GM23338 (cell line): Measurements from ENCODE around the gene PRDM1. TPM values are rescaled to one million over a fixed set of nuclear protein-coding genes. Genes with fewer than 3 reads are reported as not detected.

Experiments
- ATAC-seq: fragments of 200-7000 bp; cut with Tn5 transposase; 3 replicates; pipeline ENCODE4 v1.9.1; 2020
- DNase-seq: peaks from one replicate; pipeline ENCODE4 v3.0.0-alpha.2; 2015; ENCODE audit warnings: low spot score
- H2AFZ ChIP-seq: fragments of 200-600 bp; sonication (generic); 2 replicates; pipeline ENCODE4 v1.8.0; 2016; ENCODE audit warnings: antibody characterized with exemption, mild to moderate bottlenecking, moderate library complexity
- H3F3A ChIP-seq: fragments of 200-600 bp; sonication (generic); replicated peaks from 2 replicates; pipeline ENCODE4 v1.8.0; 2017; ENCODE audit warnings: antibody characterized with exemption, mixed run types, low read depth
- H3K27ac ChIP-seq: fragments of 200-600 bp; sonication (generic); 2 replicates; pipeline ENCODE4 v1.6.1; 2016; ENCODE audit warnings: low read depth
- H3K27me3 ChIP-seq: fragments of 200-600 bp; sonication (generic); 2 replicates; pipeline ENCODE4 v1.8.0; 2016; ENCODE audit warnings: mild to moderate bottlenecking, mixed run types, moderate library complexity; ENCODE audit not compliant: insufficient read depth
- H3K36me3 ChIP-seq: fragments of 200-600 bp; sonication (generic); 2 replicates; pipeline ENCODE4 v1.8.0; 2016; ENCODE audit warnings: mild to moderate bottlenecking; ENCODE audit not compliant: insufficient read depth
- H3K4me1 ChIP-seq: fragments of 200-600 bp; sonication (generic); 2 replicates; pipeline ENCODE4 v1.8.0; 2016; ENCODE audit warnings: mild to moderate bottlenecking, moderate library complexity; ENCODE audit not compliant: insufficient read depth
- H3K4me2 ChIP-seq: fragments of 200-600 bp; sonication (generic); 2 replicates; pipeline ENCODE4 v1.7.1; 2017; ENCODE audit warnings: mixed run types
- H3K4me3 ChIP-seq: fragments of 200-600 bp; sonication (generic); 2 replicates; pipeline ENCODE4 v1.6.1; 2016; ENCODE audit warnings: mixed run types
- H3K79me2 ChIP-seq: fragments of 200-600 bp; sonication (generic); replicated peaks from 2 replicates; pipeline ENCODE4 v1.8.0; 2017; ENCODE audit warnings: mild to moderate bottlenecking; ENCODE audit not compliant: insufficient read depth
- H3K9me2 ChIP-seq: fragments of 200-600 bp; sonication (generic); 2 replicates; pipeline ENCODE4 v1.8.0; 2017; ENCODE audit not compliant: insufficient read depth
- H4K20me1 ChIP-seq: fragments of 200-600 bp; sonication (generic); replicated peaks from 2 replicates; pipeline ENCODE4 v1.8.0; 2017; ENCODE audit warnings: mild to moderate bottlenecking; ENCODE audit not compliant: insufficient read depth
- H3K27ac Mint-ChIP-seq: 2 replicates; pipeline ENCODE4 v1.8.0; 2020; ENCODE audit warnings: inconsistent platforms, mild to moderate bottlenecking, moderate library complexity, mixed read lengths
- H3K27me3 Mint-ChIP-seq: 3 replicates; pipeline ENCODE4 v1.8.0; 2022; ENCODE audit warnings: low read depth, mild to moderate bottlenecking, moderate library complexity, mixed read lengths, inconsistent platforms; ENCODE audit not compliant: insufficient read depth, poor library complexity
- H3K36me3 Mint-ChIP-seq: 3 replicates; pipeline ENCODE4 v1.8.0; 2021; ENCODE audit warnings: low read depth, mild to moderate bottlenecking, inconsistent platforms, moderate library complexity, mixed read lengths
- H3K4me1 Mint-ChIP-seq: 3 replicates; pipeline ENCODE4 v1.8.0; 2020; ENCODE audit warnings: mild to moderate bottlenecking, inconsistent platforms, mixed read lengths
- H3K4me3 Mint-ChIP-seq: 3 replicates; pipeline ENCODE4 v1.8.0; 2021; ENCODE audit warnings: moderate library complexity, mild to moderate bottlenecking, inconsistent platforms, mixed read lengths
- H3K9me3 Mint-ChIP-seq: 3 replicates; pipeline ENCODE4 v1.8.0; 2020; ENCODE audit warnings: moderate library complexity, mild to moderate bottlenecking, inconsistent platforms, mixed read lengths
- CREB1 ChIP-seq: fragments of 250-450 bp; sonication (Bioruptor Pico); IDR thresholded peaks from 2 replicates; pipeline ENCODE4 v1.5.0; 2020; ENCODE audit warnings: low read depth, mild to moderate bottlenecking, moderate library complexity
- EZH2 ChIP-seq: fragments of 200-600 bp; sonication (generic); IDR thresholded peaks from one replicate; pipeline ENCODE4 v1.8.0; 2017; ENCODE audit warnings: antibody characterized with exemption, mild to moderate bottlenecking, low read depth; ENCODE audit not compliant: unreplicated experiment
- NANOG ChIP-seq: IDR thresholded peaks from 2 replicates; pipeline ENCODE4 v1.6.1; 2016; ENCODE audit warnings: antibody characterized with exemption, borderline replicate concordance
- REST ChIP-seq: IDR thresholded peaks from one replicate; pipeline ENCODE4 v1.6.1; 2018; ENCODE audit warnings: antibody characterized with exemption; ENCODE audit not compliant: unreplicated experiment
- STAT1 ChIP-seq: IDR thresholded peaks from one replicate; pipeline ENCODE4 v1.6.1; 2016; ENCODE audit warnings: antibody characterized with exemption; ENCODE audit not compliant: unreplicated experiment
- ZNF114 ChIP-seq: fragments of 250-450 bp; sonication (Bioruptor Pico); IDR thresholded peaks from 2 replicates; pipeline ENCODE4 v1.5.0; 2020; ENCODE audit warnings: mild to moderate bottlenecking, moderate library complexity
- ZNF331 ChIP-seq: fragments of 250-450 bp; sonication (Bioruptor Pico); IDR thresholded peaks from 2 replicates; pipeline ENCODE4 v1.5.0; 2020; ENCODE audit warnings: low read depth, mild to moderate bottlenecking, moderate library complexity
- polyA plus RNA-seq: library from polyadenylated mRNA; unstranded; fragments of >200 nt; fragmentation: Nextera tagmentation; extraction: Ambion mirVana; gene quantifications from 2 replicates; pipeline ENCODE4 v1.2.1, GENCODE V29; 2016
- total RNA-seq: library from RNA; depleted of rRNA; stranded (reverse); fragments of >200 nt; shearing (Covaris generic); gene quantifications from 2 replicates; pipeline ENCODE4 v1.2.3, GENCODE V29; 2014
- TF ChIP-seq, protein P1 (sequence below): fragments of 250-450 bp; sonication (Bioruptor Pico); IDR thresholded peaks from 2 replicates; pipeline ENCODE4 v1.5.0; 2020; ENCODE audit warnings: mild to moderate bottlenecking, moderate library complexity
- TF ChIP-seq, protein P2 (sequence below), 2 experiments: fragments of 200-600 bp in 1 of 2; sonication (generic) in 1 of 2; conservative IDR thresholded peaks; 2 replicates each; pipeline versions ENCODE4 v1.5.1 to v1.6.1; 2016 to 2017; ENCODE audit warnings: antibody characterized with exemption in 2 of 2, low read depth in 2 of 2, mild to moderate bottlenecking in 2 of 2, moderate library complexity in 1 of 2

PRDM1 gene
- total and polyA plus RNA-seq, 2 experiments from 2014 or later, result 0.65 to 0.73 TPM

GRCh38 chr6:106108129-106108528 is 22.0 kb downstream of the PRDM1 start:
- H3K4me1 Mint-ChIP-seq, result peaks cover 1% of the 10 kb centered on the region; the same call in 2 of the 3 replicates
- no peaks in the 10 kb centered on the region for H3K9me3 Mint-ChIP-seq
- no peaks in the 10 kb centered on the region for H3K27me3 ChIP-seq
- no peak overlapping the region for H3K4me3 Mint-ChIP-seq
- no peaks in the 10 kb centered on the region for H3K36me3 ChIP-seq
- no peaks in the 10 kb centered on the region for H3K36me3 Mint-ChIP-seq
- no peak overlapping the region for H3K4me3 ChIP-seq
- no peak overlapping the region for H2AFZ ChIP-seq
- 0 out of 2 replicates have a peak, but pooled peaks cover under 1% of the 10 kb centered on the region for H3K4me1 ChIP-seq
- H3K9me2 ChIP-seq, result 0 out of 2 replicates have a peak, but pooled peaks cover 3% of the 10 kb centered on the region
- no peak overlapping the region for H3K27ac Mint-ChIP-seq
- no peaks in the 10 kb centered on the region for H3K79me2 ChIP-seq
- no peaks in the 10 kb centered on the region for H3F3A ChIP-seq
- H3K27me3 Mint-ChIP-seq, result peaks cover 2% of the 10 kb centered on the region
- ATAC-seq (no peak), DNase-seq (no peak)
- H4K20me1 ChIP-seq, result no peaks in the 10 kb centered on the region
- H3K4me2 ChIP-seq, result no peak overlapping the region
- TF ChIP-seq EZH2 (no peak), ZNF331 (CRISPR knock-in tag) (no peak), ZNF114 (CRISPR knock-in tag) (no peak), REST (no peak), CREB1 (CRISPR knock-in tag) (no peak), STAT1 (no peak), NANOG (no peak)
- TF ChIP-seq, protein P1, sequence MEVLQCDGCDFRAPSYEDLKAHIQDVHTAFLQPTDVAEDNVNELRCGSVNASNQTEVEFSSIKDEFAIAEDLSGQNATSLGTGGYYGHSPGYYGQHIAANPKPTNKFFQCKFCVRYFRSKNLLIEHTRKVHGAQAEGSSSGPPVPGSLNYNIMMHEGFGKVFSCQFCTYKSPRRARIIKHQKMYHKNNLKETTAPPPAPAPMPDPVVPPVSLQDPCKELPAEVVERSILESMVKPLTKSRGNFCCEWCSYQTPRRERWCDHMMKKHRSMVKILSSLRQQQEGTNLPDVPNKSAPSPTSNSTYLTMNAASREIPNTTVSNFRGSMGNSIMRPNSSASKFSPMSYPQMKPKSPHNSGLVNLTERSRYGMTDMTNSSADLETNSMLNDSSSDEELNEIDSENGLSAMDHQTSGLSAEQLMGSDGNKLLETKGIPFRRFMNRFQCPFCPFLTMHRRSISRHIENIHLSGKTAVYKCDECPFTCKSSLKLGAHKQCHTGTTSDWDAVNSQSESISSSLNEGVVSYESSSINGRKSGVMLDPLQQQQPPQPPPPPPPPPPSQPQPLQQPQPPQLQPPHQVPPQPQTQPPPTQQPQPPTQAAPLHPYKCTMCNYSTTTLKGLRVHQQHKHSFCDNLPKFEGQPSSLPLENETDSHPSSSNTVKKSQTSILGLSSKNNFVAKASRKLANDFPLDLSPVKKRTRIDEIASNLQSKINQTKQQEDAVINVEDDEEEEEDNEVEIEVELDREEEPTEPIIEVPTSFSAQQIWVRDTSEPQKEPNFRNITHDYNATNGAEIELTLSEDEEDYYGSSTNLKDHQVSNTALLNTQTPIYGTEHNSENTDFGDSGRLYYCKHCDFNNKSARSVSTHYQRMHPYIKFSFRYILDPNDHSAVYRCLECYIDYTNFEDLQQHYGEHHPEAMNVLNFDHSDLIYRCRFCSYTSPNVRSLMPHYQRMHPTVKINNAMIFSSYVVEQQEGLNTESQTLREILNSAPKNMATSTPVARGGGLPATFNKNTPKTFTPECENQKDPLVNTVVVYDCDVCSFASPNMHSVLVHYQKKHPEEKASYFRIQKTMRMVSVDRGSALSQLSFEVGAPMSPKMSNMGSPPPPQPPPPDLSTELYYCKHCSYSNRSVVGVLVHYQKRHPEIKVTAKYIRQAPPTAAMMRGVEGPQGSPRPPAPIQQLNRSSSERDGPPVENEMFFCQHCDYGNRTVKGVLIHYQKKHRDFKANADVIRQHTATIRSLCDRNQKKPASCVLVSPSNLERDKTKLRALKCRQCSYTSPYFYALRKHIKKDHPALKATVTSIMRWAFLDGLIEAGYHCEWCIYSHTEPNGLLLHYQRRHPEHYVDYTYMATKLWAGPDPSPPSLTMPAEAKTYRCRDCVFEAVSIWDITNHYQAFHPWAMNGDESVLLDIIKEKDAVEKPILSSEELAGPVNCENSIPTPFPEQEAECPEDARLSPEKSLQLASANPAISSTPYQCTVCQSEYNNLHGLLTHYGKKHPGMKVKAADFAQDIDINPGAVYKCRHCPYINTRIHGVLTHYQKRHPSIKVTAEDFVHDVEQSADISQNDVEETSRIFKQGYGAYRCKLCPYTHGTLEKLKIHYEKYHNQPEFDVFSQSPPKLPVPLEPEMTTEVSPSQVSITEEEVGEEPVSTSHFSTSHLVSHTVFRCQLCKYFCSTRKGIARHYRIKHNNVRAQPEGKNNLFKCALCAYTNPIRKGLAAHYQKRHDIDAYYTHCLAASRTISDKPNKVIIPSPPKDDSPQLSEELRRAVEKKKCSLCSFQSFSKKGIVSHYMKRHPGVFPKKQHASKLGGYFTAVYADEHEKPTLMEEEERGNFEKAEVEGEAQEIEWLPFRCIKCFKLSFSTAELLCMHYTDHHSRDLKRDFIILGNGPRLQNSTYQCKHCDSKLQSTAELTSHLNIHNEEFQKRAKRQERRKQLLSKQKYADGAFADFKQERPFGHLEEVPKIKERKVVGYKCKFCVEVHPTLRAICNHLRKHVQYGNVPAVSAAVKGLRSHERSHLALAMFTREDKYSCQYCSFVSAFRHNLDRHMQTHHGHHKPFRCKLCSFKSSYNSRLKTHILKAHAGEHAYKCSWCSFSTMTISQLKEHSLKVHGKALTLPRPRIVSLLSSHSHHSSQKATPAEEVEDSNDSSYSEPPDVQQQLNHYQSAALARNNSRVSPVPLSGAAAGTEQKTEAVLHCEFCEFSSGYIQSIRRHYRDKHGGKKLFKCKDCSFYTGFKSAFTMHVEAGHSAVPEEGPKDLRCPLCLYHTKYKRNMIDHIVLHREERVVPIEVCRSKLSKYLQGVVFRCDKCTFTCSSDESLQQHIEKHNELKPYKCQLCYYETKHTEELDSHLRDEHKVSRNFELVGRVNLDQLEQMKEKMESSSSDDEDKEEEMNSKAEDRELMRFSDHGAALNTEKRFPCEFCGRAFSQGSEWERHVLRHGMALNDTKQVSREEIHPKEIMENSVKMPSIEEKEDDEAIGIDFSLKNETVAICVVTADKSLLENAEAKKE, result no peak
- TF ChIP-seq, protein P2, sequence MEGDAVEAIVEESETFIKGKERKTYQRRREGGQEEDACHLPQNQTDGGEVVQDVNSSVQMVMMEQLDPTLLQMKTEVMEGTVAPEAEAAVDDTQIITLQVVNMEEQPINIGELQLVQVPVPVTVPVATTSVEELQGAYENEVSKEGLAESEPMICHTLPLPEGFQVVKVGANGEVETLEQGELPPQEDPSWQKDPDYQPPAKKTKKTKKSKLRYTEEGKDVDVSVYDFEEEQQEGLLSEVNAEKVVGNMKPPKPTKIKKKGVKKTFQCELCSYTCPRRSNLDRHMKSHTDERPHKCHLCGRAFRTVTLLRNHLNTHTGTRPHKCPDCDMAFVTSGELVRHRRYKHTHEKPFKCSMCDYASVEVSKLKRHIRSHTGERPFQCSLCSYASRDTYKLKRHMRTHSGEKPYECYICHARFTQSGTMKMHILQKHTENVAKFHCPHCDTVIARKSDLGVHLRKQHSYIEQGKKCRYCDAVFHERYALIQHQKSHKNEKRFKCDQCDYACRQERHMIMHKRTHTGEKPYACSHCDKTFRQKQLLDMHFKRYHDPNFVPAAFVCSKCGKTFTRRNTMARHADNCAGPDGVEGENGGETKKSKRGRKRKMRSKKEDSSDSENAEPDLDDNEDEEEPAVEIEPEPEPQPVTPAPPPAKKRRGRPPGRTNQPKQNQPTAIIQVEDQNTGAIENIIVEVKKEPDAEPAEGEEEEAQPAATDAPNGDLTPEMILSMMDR (conservative IDR thresholded peaks at IDR 0.05; ENCODE audit: low read depth in 2 of 2), result no peak
- H3K27ac ChIP-seq, result no peak overlapping the region
